Thyroid gland (tissue), 4 donors: ENCODE results near the gene SUPT3H.

Source experiments
- CTCF ChIP-seq, 6 experiments: fragments of 200-600 bp in 3 of 6; fragments of 450-650 bp in 3 of 6; sonication (generic) in 3 of 6; IDR thresholded peaks; one replicate each; pipeline ENCODE4 v1.5.1; 2016 to 2019; ENCODE audit warnings: antibody characterized with exemption in 6 of 6, mild to moderate bottlenecking in 2 of 6, inconsistent platforms in 1 of 6, moderate library complexity in 1 of 6
- POLR2A ChIP-seq, 2 donors: fragments of 450-650 bp; IDR thresholded peaks; one replicate each; pipeline ENCODE4 v1.6.1; 2017; ENCODE audit warnings: antibody characterized with exemption in 2 of 2, mild to moderate bottlenecking in 2 of 2, moderate library complexity in 1 of 2

- no peak for TF ChIP-seq CTCF (IDR thresholded peaks at IDR 0.05)
- no peak for TF ChIP-seq POLR2A (IDR thresholded peaks at IDR 0.05)
Measured at GRCh38 chr6:44858998-44859397, 518.7 kb downstream of the SUPT3H start.
